GM18499 (cell line): ENCODE measurements around the gene ZBTB43.
"Not testable (repeated sequence)": the region's sequence is repeated elsewhere in the genome, so short reads cannot be mapped to it uniquely, and the experiment has no call there.

Source experiments
- ATAC-seq: cut with Tn5 transposase; IDR thresholded peaks from one replicate; pipeline ENCODE4 v1.9.1; 2021; ENCODE audit warnings: moderate number of reproducible peaks; ENCODE audit not compliant: insufficient read depth, unreplicated experiment

Gene ZBTB43

DNA sequence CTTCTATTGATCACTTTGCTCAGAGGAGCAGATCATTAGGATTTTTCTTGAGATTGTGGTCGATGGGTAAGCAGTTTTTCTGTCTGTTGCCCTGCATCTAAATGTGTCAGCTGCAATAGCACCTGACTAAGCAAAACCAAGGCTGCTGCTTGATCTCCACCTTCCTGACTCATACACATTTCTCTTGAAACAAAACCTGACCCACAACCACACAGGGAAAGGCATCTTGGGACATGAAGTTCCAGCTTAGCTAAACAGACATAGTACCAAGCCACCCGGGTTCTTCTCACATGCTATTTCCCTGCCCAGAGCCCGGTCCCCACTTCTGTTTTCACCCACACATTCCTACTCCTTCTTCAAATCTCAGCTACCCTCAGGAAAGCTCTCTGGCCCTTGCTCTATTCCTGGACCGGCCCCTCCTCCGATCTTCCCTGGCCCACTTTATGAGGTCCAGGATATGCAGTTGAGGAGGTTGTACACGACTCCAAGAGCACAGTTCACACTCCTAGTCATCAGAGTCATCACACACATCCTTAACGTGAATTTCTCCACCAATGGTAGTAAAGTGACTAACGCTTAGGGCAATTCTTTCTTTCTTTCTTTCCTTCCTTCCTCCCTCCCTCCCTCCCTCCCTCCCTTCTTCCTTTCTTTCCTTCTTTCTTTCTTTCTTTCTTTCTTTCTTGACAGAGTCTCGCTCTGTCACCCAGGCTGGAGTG is 16.0 kb upstream of the ZBTB43 start:
- ATAC-seq, result no peak

DNA sequence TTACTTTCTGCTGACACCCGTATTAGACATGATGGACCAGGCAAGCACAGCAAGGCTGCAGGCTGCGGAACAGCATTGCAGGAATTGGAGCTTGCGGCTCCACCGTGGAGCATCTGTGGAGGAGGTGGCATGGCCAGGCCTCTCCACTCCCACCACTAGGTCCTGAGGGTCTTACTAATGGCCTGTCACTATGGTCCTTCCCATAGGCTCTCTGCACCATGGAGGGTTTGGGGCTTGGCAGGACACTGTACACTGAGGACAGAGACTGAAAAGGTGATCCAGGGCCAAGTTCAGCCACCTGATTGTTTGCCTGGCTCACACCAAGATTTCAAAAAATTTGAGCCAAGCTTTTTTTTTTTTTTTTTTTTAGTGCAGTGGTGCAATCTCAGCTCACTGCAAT is 14.3 kb upstream of the ZBTB43 start:
- ATAC-seq, result no peak

DNA sequence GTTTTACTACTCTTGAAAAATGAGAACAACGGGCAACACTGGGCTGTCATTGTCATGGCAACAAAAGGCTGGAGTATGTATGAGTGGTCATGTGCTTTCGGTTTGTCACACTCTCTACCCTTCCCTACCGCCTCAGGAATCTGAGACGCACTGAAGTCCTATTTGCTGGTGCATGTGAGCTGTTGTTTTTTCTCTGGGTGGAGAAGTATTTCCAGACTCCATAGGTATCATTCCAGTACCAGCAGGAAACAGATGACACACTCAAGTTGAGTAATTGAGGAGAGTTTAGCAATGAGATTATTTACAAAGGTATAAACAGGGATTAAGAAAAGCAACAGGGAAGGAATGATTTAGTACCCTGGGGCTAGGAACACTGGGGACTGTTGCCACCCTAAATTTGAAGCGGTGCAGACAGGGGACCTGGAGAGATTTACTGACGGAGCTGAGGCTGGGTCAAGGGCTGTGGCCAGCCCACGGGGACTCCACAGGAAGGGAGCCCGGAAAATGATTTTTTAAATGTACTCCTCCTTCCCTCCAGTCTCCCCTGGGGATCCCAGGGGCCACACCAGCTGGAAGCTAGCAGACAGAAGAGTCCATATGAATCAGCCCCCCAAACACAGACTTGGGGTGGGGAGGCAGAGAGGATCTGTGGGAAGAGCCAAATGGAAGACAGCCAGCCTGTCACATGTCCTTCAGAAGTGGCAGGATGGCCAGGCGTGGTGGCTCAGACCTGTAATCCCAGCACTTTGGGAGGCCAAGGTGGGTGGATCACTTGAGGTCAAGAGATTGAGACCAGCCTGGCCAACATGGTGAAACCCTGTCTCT is 13.2 kb upstream of the ZBTB43 start:
- ATAC-seq, result no peak

DNA sequence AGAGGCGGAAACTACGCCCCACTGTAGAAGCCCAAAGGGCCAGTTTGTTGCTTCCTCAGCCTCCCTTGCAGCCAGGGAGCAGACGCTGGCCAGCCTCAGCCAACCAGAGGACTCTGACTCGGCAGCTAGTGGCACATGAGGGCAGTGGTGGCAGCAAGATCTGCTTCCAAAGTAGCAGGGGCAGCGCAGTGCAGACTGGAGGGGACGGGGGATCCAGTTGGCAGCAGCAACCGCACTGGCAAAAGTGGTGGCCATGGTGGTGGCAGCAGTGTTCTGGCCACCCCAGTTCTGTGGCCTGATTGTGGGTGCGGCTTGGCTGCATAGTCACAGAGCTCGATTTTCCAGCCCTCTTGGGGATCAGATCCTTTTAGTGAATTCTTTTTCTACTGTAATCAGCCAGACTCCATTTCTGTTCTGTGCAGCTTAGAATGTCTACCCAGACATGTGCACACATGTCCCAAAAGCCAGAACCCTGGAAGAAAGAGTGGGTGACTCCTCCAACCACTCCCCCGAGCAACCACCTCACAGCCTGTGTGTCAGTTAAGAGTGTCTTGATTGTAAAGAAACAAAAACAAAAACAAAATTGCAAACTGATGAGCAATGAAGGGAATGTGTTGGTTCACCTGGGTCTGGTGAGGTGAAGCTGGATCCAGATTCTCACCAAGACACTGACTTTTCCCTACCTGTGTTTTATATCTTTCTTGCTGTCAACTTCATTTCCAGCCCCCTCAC is 11.0 kb upstream of the ZBTB43 start:
- no peak for ATAC-seq

DNA sequence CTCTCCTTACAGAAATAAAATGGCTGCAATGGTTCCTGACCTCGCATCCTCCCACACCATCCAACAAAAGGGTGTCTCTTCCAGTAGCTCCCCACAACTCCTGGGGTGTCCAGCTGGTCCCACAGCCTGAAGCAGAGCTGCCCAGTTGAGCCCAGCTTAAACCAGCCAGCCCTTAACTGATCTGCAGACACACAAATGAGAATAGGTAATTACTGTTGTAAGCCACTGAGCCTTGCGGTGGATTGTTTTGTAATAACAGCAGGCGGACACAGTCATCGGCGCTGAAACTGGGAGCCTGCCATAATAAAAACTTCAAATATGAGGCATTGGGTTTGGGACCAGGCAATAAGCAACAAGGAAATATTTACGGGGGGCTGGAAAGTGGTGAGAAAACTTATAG is 10.4 kb upstream of the ZBTB43 start:
- ATAC-seq, result no peak

DNA sequence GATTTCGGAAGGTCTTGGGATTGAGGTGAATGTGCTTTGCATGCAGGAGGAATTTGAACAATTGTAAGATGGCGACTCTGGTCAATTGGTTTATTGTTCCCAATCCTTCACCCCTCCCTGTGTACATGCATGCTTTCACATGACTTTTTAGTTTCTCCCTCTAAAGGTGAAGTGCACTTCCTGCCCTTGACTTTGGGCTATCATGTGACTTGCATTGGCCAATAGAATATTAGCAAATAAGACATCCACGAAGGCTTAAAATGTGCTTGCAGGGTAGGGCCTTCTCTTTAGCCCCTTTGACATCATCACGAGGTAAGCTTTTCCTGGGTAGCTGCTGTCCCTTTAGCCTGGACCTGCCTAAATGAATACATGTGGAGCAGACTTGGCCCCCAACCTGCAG is 8.1 kb upstream of the ZBTB43 start:
- no peak for ATAC-seq

DNA sequence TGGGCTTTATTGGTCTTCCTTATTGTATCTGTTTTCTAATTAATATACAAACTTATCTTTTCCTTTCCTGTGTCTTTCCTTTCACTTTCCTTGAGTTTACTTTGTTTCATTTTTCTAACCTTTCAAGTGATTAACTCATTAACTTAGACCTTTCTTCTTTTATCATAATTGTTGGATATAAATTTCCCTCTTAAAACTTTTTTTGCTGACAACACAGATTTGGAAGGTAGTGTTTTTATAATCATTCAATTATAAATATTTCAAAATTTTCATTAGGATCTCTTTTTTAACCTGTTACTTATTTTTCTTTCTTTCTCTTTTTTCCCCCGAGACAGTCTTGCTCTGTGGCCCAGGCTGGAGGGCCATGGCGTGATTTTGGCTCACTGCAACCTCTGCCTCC is 6.9 kb upstream of the ZBTB43 start:
- no peak for ATAC-seq

DNA sequence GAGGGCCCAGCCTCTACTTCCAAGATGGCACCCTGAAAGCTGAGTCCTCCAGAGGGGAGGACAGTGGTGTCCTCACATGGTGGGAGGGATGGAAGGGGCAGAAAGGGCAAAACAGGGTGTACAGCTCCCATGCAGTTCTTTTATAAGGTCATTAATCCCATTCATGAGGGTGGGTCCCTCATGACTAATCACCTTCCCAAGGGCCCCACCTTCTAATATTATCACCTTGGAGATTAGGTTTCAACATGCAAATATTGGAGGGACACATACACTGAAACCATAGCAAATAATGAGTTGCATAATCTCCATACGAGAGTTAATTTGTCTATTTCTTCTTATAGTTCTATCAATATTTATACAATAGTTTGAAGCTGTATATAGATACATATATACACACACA is 5.8 kb upstream of the ZBTB43 start:
- no peak for ATAC-seq

DNA sequence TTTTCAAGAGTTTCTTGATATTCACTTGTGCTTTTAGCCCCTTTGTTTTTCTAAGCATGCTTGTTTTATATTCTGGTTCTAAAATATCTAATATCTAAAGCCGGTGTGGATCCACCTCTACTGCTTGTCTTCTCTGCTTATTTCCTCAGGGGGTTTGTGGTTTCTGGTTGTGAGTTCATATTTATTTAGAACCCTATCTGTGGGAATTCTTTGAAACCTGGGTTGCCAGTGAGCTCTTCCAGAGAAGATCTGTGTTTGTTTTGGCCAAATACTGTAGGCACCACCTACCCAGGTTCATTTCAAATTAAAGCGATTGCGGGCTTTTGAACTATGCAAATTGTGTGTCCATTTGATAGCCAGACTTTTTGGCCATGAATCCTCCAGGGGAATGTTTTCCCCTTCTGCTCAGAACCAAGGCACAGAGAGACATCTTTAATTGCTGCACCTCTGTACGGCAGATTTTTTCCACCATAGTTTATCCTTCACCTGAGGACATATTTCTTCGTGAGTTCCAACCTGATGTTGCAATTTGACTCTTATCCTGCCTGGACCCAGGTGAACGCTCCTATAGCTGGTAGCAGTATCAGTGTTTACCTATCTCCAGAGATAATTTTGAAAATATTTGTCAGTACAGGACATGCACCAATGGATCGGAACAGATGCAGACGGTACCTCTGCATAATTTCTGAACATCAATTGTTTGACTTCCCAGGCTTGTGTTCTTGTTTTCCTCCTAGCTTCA is 2.4 kb upstream of the ZBTB43 start:
- ATAC-seq, result no peak

DNA sequence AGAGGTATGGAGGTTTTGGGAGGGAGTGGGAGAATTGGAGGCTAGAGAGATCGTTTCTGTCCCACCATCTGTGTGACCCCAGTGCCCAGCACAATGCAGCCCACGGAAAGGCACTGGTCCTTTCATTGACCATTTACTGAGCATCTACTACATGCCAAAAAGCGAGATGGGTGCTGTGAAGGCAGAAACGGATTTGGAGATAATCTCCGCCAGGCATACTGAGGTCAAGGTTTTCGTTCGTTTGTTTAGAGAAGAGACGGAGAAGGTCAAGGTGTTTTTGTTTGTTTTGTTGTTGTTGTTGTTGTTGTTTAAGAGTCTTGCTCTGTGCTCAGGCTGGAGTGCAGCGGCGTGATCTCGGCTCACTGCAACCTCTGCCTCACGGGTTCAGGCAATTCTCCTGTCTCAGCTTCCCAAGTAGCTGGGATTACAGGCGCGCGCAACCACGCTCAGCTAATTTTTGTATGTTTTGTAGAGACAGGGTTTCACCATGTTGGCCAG is 593 bp upstream of the ZBTB43 start:
- ATAC-seq, result no peak

DNA sequence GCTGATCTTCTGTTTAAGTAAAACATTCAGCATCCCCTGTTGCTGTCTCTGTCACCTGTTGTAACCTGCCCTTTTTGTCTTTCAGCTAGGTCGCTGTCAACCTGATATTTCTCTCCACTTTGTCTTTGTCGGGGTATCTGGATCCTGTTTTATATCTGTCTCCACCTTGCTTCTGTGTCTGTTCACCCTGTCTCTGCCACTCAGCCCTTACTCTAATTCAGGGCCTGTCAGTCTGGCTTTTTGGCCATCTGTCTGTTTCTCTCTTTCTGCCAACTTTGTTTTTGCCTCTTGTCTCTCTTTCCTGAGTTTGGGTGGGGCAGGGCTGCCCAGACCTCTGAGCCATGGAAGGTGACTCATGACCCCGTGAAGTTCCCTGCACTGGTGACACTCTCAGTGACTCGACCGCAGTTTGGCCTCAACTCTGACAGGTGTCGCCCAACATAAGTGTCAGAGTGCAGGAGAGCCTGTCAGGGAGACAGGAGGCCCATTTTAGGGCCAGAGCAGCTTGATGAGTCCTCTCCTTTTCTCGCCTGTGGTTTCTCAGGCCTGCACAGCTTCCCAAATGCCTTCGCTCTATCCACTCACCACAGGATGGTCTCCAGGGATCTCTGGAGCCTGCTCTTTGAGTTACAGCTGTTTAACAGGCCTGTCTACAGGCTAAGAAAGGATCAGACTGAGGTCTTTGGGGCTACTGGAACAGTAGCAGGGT is 868 bp downstream of the ZBTB43 start:
- peak; percentile 54 for ATAC-seq

DNA sequence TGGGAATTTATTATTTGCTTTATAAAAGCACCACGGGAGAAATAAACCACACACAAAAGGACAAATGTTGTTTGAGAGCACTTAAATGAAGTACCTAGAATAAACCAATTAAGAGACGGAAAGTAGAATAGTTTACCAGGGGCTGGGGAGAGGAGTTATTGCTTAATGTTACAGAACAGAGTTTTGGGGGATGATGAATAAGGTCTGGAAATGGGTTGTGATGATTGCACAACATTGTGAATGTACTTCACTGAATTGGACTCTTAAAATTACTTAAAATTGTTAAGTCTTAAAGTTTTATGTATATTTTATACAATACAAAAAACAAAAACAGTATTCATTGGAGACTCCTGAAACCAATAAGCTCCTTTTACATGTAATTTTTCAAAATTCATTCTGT is 1.5 kb downstream of the ZBTB43 start:
- no peak for ATAC-seq

DNA sequence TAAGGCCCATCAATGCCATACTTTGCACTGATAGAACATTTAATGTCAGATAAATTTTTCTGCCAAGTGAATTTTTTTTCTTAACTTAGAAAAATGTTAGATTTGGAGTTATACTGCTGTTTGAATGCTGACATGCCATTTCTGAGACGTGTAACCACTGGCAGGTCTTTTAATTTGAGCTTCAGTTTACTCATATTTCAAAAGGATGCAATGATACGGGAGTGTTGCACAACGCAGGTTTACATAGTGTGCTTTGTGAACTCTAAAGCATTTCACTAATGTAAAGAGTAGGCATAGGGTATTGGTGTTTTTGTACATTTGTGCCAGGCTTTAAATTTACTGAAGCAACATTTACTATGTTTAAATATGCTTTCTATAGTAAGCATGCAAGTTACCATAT is 4.2 kb downstream of the ZBTB43 start:
- ATAC-seq, result no peak

DNA sequence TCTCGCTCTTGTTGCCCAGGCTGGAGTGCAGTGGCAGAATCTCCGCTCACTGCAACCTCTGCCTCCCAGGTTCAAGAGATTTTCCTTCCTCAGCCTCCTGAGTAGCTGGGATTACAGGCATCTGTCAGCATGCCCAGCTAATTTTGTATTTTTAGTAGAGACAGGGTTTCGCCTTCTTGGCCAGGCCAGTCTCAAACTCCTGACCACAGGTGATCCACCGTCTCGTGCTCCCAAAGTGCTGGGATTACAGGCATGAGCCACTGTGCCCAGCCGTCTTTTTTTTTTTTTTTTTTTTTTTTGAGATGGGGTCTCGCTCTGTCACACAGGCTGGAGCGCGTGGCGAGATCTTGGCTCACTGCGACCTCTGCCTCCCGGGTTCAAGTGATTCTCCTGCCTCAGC is 5.4 kb downstream of the ZBTB43 start:
- ATAC-seq, result not testable (repeated sequence)

DNA sequence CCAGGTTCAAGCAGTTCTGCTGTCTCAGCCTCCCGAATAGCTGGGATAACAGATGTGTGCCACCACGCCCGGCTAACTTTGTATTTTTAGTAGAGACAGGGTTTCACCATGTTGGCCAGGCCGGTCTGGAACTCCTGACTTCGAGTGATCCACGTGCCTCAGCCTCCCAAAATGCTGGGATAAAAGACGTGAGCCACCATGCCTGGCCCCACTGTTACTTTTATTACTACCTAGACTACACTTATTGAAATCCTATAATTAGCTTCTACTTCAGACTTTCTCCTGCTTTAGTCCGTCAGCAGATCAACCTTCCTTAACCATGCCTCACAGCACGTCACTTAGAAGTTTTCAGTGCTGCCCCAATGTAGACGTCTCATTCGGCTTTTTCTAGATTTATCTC is 8.2 kb downstream of the ZBTB43 start:
- no peak for ATAC-seq

DNA sequence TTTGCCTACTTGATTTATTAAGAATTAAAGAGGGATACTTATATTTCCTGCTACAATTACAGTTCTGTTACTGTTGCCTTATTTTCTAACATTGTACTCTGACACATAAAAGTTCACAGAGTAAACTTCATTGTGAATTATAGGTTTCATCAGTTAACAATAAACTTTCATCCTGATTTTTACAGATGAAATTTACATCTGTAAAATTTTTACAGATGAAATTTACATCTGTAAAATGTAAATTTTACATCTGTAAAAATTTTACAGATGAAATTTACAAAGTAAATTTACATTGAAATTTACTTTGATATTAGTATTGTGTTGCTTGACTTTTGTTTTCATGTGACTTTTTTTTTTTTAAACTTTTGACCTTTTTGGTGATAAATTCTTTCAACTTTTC is 9.3 kb downstream of the ZBTB43 start:
- no peak for ATAC-seq

DNA sequence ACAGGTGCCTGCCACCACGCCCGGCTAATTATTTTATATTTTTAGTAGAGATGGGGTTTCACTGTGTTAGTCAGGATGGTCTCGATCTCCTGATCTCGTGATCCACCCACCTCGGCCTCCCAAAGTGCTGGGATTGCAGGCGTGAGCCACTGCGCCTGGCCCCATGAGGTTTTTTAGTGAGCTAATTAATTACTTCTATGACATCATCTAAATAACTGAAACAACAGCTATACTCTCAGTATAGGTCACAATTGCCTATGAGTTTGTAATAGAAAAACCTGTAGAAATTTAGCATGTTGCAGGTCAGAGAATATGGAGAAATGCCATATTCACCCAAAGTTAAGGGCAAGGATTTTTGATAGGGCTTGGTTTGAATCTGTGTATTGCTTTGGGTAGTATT is 12.8 kb downstream of the ZBTB43 start:
- ATAC-seq, result not testable (repeated sequence)

DNA sequence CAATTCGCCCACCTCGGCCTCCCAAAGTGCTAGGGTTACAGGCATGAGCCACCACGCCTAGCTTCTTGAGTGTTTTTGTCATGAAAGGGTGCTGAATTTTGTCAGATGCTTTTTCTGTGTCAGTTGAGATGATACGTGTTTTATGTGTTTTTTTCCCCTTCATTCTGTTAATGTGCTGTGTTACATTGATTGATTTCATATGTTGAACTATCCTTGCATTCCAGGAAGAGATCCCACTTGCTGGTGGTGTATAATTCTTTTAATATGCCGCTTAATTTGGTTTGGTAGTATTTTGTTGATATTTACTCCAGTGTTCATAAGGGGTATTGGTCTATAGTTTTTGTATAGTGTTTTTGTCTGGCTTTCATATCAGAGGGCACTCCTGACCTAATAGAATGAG is 13.6 kb downstream of the ZBTB43 start:
- ATAC-seq, result no peak

DNA sequence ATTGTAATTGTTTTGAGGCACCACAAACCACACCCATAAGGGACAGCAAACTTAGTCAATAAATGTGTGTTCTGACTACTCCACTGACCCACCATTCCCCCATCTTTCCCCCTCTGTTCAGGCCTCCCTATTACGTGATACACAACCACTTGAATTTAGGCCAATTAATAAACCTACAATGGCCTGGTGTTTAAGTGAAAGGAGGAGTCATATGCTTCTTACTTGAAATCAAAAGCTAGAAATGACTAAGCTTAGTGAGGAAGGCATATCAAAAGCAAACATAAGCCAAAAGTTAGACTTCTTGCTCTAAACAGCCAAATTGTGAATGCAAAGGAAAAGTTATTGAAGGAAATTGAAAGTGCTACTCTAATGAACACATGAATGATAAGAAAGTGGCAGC is 14.6 kb downstream of the ZBTB43 start:
- ATAC-seq, result no peak

DNA sequence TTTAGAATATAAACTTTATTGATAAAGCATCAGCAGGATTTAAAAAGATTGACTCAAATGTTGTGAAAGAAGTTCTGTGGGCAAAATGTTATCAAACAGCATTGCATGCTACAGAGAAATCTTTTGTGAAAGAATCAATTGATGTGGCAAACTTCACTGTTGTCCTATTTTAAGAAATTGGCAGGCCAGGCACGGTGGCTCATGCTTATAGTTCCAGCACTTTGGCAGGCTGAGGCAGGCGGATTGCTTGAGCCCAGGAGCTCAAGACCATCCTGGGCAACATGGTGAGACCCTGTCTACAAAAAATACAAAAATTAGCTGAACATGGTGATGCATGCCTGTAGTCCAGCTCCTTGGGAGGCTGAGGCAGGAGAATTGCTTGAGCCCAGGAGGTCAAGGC is 17.4 kb downstream of the ZBTB43 start:
- ATAC-seq, result no peak
